ENCODE results near the gene DBP. TPM values are rescaled to one million over a fixed set of nuclear protein-coding genes. Genes with fewer than 3 reads are reported as not detected.

The DBP gene
- total and polyA plus RNA-seq, 10 of the 15 experiments (the other 5 are each of a cell fraction or from before 2014, with no cell fraction given), result 2.0 to 10.6 (median 6.9) TPM

DNA sequence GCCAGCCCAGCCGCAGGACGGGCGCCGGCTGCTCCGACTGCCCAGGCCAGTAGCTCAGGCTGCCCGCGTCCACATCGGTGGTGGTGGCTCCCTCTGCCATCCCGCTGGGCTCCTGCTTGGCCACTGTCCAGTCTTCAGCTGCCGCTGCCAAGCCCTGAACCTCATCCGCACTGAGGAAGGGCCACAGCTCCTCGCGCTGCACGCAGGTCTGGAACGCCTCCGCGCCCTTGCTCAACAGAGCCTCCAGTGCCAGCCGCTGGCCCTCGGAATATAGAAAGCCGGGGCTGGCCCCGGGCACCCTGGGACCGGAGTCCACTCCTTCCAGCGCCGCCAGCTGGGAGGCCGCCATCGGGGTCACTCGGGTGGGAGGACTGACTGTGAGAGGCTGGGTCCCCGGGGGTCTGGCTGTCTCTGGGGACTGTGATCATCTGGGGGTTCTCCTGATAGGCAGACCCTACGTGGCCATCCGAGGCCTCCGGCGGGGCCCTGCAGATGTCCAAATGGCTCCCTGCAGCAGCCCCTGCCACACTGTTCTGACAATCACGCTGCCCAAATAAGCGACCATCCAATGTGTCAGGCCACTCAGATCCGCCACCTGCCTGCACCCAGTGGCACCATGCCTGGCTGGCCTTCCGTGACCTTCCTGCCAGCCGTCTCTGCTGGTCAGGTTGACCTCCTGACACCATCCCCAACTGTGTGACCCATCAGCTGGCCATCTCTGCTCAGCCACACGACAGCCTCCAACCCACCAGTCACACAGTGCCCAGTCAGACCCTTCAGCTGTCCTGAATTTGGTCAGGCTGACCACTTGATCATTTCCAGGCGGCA is 23.9 kb downstream of the DBP start:
- no TSS peak for BruUV-seq (replicated peaks)
- 80% methylated on average over 39 of the region's 39 CpGs for WGBS (ENCODE audit: insufficient coverage, insufficient replicate concordance, low lambda C conversion rate, missing lambda C conversion rate)
- SMC1A ChIA-PET (ENCODE audit: uncharacterized antibody, unreplicated experiment), result no interaction called here
- FAIRE-seq (no peak), ATAC-seq (peak; percentile 1; the same call in 1 of the 3 replicates), DNase-seq (ENCODE audit: low read depth, low spot score) (no peak)
- intact Hi-C loops (cut with micrococcal nuclease; ENCODE audit: unreplicated experiment) (no loop called here), in situ Hi-C loops (cut with MboI) (no loop called here)
- POLR2A ChIA-PET, result no interaction called here
- Histone ChIP-seq H4K20me1 (ENCODE audit: control insufficient read depth, insufficient read depth) (peaks cover 15% of the 10 kb centered on the region), H3K9me3 (replicated peaks; ENCODE audit: control insufficient read depth, insufficient read depth, low read length) (no peaks in the 10 kb centered on the region), H2AFZ (ENCODE audit: control insufficient read depth, low read depth, low read length) (no peak overlapping the region), H3K4me2 (ENCODE audit: control insufficient read depth, insufficient read depth) (no peak overlapping the region), H3K9ac (ENCODE audit: control insufficient read depth, insufficient read depth, low read length) (no peak overlapping the region), H3K79me2 (ENCODE audit: control insufficient read depth, insufficient read depth, low read length) (peaks cover 26% of the 10 kb centered on the region), H3K4me1 (ENCODE audit: control insufficient read depth, insufficient read depth, low read length) (peaks cover 8% of the 10 kb centered on the region; the same call in 1 of the 2 replicates), H3K36me3 (ENCODE audit: control insufficient read depth in 2 of 2, insufficient read depth in 2 of 2, low read length in 1 of 2) (peaks cover 25 to 32% of the 10 kb centered on the region in 2 experiments), H3K27me3 (replicated peaks in 1 of 2; ENCODE audit: control insufficient read depth in 2 of 2, insufficient read depth in 2 of 2, low read length in 1 of 2) (no peaks in the 10 kb centered on the region), H3K27ac (ENCODE audit: control insufficient read depth, insufficient read depth) (no peak overlapping the region), H3K4me3 (no peak overlapping the region)
- RAD21 ChIA-PET (ENCODE audit: unreplicated experiment), result no interaction called here
- CTCF ChIA-PET, result no interaction called here
- TF ChIP-seq, protein P1, sequence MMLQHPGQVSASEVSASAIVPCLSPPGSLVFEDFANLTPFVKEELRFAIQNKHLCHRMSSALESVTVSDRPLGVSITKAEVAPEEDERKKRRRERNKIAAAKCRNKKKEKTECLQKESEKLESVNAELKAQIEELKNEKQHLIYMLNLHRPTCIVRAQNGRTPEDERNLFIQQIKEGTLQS (IDR thresholded peaks at IDR 0.05; ENCODE audit: borderline replicate concordance, extremely low read depth, low read depth, low read length), result no peak
- TF ChIP-seq PAX8 (IDR thresholded peaks at IDR 0.05) (no peak), BCL11A (IDR thresholded peaks at IDR 0.05; ENCODE audit: low read depth, low read length) (no peak), CREB1 (IDR thresholded peaks at IDR 0.05; ENCODE audit: low read depth) (no peak), NBN (IDR thresholded peaks at IDR 0.05) (no peak), TCF3 (IDR thresholded peaks at IDR 0.05; ENCODE audit: borderline replicate concordance, insufficient read depth, low read depth, low read length) (no peak), KDM1A (IDR thresholded peaks at IDR 0.05; ENCODE audit: borderline replicate concordance) (no peak), BMI1 (IDR thresholded peaks at IDR 0.05; ENCODE audit: borderline replicate concordance) (no peak), USF2 (IDR thresholded peaks at IDR 0.05; ENCODE audit: borderline replicate concordance, low read depth, low read length) (no peak), MYB (IDR thresholded peaks at IDR 0.05; ENCODE audit: borderline replicate concordance, low read depth, low read length) (no peak), TAF1 (IDR thresholded peaks at IDR 0.05; ENCODE audit: borderline replicate concordance, low read depth, low read length) (no peak), NR2F1 (conservative IDR thresholded peaks at IDR 0.05) (no peak)
- TF ChIP-seq, protein P2, sequence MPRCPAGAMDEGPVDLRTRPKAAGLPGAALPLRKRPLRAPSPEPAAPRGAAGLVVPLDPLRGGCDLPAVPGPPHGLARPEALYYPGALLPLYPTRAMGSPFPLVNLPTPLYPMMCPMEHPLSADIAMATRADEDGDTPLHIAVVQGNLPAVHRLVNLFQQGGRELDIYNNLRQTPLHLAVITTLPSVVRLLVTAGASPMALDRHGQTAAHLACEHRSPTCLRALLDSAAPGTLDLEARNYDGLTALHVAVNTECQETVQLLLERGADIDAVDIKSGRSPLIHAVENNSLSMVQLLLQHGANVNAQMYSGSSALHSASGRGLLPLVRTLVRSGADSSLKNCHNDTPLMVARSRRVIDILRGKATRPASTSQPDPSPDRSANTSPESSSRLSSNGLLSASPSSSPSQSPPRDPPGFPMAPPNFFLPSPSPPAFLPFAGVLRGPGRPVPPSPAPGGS (IDR thresholded peaks at IDR 0.05; ENCODE audit: borderline replicate concordance, insufficient read depth, low read depth, low read length, poor library complexity, severe bottlenecking), result no peak
- TF ChIP-seq, protein P3, sequence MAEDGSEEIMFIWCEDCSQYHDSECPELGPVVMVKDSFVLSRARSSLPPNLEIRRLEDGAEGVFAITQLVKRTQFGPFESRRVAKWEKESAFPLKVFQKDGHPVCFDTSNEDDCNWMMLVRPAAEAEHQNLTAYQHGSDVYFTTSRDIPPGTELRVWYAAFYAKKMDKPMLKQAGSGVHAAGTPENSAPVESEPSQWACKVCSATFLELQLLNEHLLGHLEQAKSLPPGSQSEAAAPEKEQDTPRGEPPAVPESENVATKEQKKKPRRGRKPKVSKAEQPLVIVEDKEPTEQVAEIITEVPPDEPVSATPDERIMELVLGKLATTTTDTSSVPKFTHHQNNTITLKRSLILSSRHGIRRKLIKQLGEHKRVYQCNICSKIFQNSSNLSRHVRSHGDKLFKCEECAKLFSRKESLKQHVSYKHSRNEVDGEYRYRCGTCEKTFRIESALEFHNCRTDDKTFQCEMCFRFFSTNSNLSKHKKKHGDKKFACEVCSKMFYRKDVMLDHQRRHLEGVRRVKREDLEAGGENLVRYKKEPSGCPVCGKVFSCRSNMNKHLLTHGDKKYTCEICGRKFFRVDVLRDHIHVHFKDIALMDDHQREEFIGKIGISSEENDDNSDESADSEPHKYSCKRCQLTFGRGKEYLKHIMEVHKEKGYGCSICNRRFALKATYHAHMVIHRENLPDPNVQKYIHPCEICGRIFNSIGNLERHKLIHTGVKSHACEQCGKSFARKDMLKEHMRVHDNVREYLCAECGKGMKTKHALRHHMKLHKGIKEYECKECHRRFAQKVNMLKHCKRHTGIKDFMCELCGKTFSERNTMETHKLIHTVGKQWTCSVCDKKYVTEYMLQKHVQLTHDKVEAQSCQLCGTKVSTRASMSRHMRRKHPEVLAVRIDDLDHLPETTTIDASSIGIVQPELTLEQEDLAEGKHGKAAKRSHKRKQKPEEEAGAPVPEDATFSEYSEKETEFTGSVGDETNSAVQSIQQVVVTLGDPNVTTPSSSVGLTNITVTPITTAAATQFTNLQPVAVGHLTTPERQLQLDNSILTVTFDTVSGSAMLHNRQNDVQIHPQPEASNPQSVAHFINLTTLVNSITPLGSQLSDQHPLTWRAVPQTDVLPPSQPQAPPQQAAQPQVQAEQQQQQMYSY (CRISPR knock-in tag; IDR thresholded peaks at IDR 0.05), result no peak
- TF ChIP-seq, protein P4, sequence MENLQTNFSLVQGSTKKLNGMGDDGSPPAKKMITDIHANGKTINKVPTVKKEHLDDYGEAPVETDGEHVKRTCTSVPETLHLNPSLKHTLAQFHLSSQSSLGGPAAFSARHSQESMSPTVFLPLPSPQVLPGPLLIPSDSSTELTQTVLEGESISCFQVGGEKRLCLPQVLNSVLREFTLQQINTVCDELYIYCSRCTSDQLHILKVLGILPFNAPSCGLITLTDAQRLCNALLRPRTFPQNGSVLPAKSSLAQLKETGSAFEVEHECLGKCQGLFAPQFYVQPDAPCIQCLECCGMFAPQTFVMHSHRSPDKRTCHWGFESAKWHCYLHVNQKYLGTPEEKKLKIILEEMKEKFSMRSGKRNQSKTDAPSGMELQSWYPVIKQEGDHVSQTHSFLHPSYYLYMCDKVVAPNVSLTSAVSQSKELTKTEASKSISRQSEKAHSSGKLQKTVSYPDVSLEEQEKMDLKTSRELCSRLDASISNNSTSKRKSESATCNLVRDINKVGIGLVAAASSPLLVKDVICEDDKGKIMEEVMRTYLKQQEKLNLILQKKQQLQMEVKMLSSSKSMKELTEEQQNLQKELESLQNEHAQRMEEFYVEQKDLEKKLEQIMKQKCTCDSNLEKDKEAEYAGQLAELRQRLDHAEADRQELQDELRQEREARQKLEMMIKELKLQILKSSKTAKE (IDR thresholded peaks at IDR 0.05; ENCODE audit: low read depth, poor library complexity, severe bottlenecking), result no peak
